GM18867 (cell line): ENCODE results near the gene GALNT13.
A peak's percentile ranks its signal among the peaks of the same experiment; 100 is the strongest.
"Not testable (repeated sequence)": the region's sequence is repeated elsewhere in the genome, so short reads cannot be mapped to it uniquely, and the experiment has no call there.

Experiments used
- ATAC-seq: cut with Tn5 transposase; IDR thresholded peaks from one replicate; pipeline ENCODE4 v1.9.1; 2021; ENCODE audit warnings: mild to moderate bottlenecking, moderate library complexity; ENCODE audit not compliant: unreplicated experiment

The GALNT13 gene

GRCh38 chr2:154459286-154459685 lies 587.6 kb downstream of the GALNT13 start:
- no peak for ATAC-seq

GRCh38 chr2:154462634-154463033 lies 590.9 kb downstream of the GALNT13 start:
- no peak for ATAC-seq

- no peak for ATAC-seq
These were observed 594.5 kb downstream of the GALNT13 start for GRCh38 chr2:154466226-154466625.

- ATAC-seq: no peak
These were observed 598.7 kb downstream of the GALNT13 start for GRCh38 chr2:154470376-154470775.

GRCh38 chr2:154471492-154471891 lies 599.8 kb downstream of the GALNT13 start:
- not testable (repeated sequence) for ATAC-seq

GRCh38 chr2:154477319-154477718 lies 605.6 kb downstream of the GALNT13 start:
- ATAC-seq: no peak

GRCh38 chr2:154480521-154480920 lies 608.8 kb downstream of the GALNT13 start:
- ATAC-seq: no peak

GRCh38 chr2:154481336-154481735 lies 609.6 kb downstream of the GALNT13 start:
- no peak for ATAC-seq

- ATAC-seq: no peak
These were observed 612.8 kb downstream of the GALNT13 start for GRCh38 chr2:154484338-154485099.

- no peak for ATAC-seq
These were observed 617.1 kb downstream of the GALNT13 start for GRCh38 chr2:154488801-154489200.

GRCh38 chr2:154489266-154489858 lies 617.6 kb downstream of the GALNT13 start:
- no peak for ATAC-seq

- ATAC-seq: no peak
These were observed 618.8 kb downstream of the GALNT13 start for GRCh38 chr2:154490530-154490929.

GRCh38 chr2:154495455-154495868 lies 623.7 kb downstream of the GALNT13 start:
- peak; percentile 59 for ATAC-seq

- ATAC-seq: no peak
These were observed 625.3 kb downstream of the GALNT13 start for GRCh38 chr2:154497019-154497418.
